PFSK-1 (cell line): Measurements from ENCODE around the gene SMARCA4.

Experiments
- FOXP2 ChIP-seq: optimal IDR thresholded peaks from 2 replicates; pipeline ENCODE3; 2011; ENCODE audit warnings: borderline replicate concordance, control low read depth, inconsistent platforms; ENCODE audit not compliant: insufficient read depth; ENCODE audit errors: extremely low read length, extremely low read depth
- POLR2AphosphoS5 ChIP-seq: IDR thresholded peaks from 2 replicates; pipeline ENCODE4 v1.6.1; 2012; ENCODE audit warnings: low read depth, mild to moderate bottlenecking, control low read depth, low read length, moderate library complexity
- SIN3A ChIP-seq: IDR thresholded peaks from 2 replicates; pipeline ENCODE4 v1.6.1; 2012; ENCODE audit warnings: mild to moderate bottlenecking, low read length, moderate library complexity, borderline replicate concordance; ENCODE audit not compliant: insufficient read depth
- TAF1 ChIP-seq: IDR thresholded peaks from 2 replicates; pipeline ENCODE4 v1.6.1; 2012; ENCODE audit warnings: low read length, control low read depth, borderline replicate concordance; ENCODE audit not compliant: insufficient read depth
- TF ChIP-seq, protein P1 (sequence below), 2 experiments: IDR thresholded peaks; 2 replicates each; pipeline versions ENCODE4 v1.6.1 to v1.8.0; 2011 to 2012; ENCODE audit warnings: low read depth in 2 of 2, low read length in 2 of 2, control low read depth in 1 of 2, inconsistent platforms in 1 of 2, mild to moderate bottlenecking in 1 of 2, moderate library complexity in 1 of 2; ENCODE audit not compliant: insufficient read depth in 1 of 2

DNA sequence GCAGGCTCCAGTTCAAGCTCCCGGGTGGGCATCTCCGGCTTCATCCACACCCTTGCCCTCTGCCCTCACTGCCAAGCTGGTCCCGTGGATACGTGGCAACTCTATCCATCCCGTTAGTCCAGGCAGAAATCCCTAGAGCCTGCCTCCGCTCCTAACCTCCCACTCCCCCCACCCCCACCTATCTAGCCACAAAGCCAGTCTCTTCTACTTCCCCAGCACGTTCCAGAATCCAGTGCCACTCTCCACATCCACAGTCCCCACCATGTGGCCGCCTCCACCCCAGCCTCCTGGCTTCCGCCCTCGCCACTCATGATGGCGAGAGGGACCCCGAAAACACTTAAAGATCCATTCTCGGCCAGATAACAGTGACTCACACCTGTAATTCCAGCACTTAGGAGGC is 36.2 kb upstream of the SMARCA4 start:
- no peak for TF ChIP-seq POLR2AphosphoS5
- TF ChIP-seq, protein P1, sequence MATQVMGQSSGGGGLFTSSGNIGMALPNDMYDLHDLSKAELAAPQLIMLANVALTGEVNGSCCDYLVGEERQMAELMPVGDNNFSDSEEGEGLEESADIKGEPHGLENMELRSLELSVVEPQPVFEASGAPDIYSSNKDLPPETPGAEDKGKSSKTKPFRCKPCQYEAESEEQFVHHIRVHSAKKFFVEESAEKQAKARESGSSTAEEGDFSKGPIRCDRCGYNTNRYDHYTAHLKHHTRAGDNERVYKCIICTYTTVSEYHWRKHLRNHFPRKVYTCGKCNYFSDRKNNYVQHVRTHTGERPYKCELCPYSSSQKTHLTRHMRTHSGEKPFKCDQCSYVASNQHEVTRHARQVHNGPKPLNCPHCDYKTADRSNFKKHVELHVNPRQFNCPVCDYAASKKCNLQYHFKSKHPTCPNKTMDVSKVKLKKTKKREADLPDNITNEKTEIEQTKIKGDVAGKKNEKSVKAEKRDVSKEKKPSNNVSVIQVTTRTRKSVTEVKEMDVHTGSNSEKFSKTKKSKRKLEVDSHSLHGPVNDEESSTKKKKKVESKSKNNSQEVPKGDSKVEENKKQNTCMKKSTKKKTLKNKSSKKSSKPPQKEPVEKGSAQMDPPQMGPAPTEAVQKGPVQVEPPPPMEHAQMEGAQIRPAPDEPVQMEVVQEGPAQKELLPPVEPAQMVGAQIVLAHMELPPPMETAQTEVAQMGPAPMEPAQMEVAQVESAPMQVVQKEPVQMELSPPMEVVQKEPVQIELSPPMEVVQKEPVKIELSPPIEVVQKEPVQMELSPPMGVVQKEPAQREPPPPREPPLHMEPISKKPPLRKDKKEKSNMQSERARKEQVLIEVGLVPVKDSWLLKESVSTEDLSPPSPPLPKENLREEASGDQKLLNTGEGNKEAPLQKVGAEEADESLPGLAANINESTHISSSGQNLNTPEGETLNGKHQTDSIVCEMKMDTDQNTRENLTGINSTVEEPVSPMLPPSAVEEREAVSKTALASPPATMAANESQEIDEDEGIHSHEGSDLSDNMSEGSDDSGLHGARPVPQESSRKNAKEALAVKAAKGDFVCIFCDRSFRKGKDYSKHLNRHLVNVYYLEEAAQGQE (IDR thresholded peaks at IDR 0.05; ENCODE audit: insufficient read depth in 1 of 2, low read depth in 2 of 2, low read length in 2 of 2) = no peak
- TF ChIP-seq FOXP2 = no peak
- no peak for TF ChIP-seq SIN3A
- no peak for TF ChIP-seq TAF1
